NT2/D1 (cell line): ENCODE data around the gene NDUFA12.

Experiments
- DNase-seq: peaks from one replicate; pipeline ENCODE4 v3.0.0-alpha.2; 2011; ENCODE audit warnings: low read depth, low spot score
- H3K27me3 ChIP-seq: 2 replicates; pipeline ENCODE4 v1.6.0; 2011; ENCODE audit warnings: mild to moderate bottlenecking; ENCODE audit not compliant: insufficient read length, insufficient read depth
- H3K36me3 ChIP-seq: 2 replicates; pipeline ENCODE4 v1.6.1; 2011; ENCODE audit warnings: mild to moderate bottlenecking, low read length, mixed read lengths; ENCODE audit not compliant: insufficient read depth, insufficient read length
- H3K4me1 ChIP-seq: 2 replicates; pipeline ENCODE4 v1.5.1; 2011; ENCODE audit not compliant: insufficient read depth, insufficient read length
- H3K4me3 ChIP-seq: 2 replicates; pipeline ENCODE4 v1.5.1; 2011; ENCODE audit warnings: low read depth; ENCODE audit not compliant: insufficient read length
- H3K9ac ChIP-seq: 2 replicates; pipeline ENCODE4 v1.6.0; 2011; ENCODE audit warnings: low read depth; ENCODE audit not compliant: insufficient read length
- H3K9me3 ChIP-seq: 2 replicates; pipeline ENCODE4 v1.5.1; 2011; ENCODE audit warnings: mild to moderate bottlenecking, low read length; ENCODE audit not compliant: insufficient read depth
- SUZ12 ChIP-seq: IDR thresholded peaks from 2 replicates; pipeline ENCODE4 v1.6.1; 2011; ENCODE audit not compliant: insufficient read length, insufficient read depth; ENCODE audit errors: extremely low read depth
- YY1 ChIP-seq: IDR thresholded peaks from 2 replicates; pipeline ENCODE4 v1.6.1; 2011; ENCODE audit not compliant: insufficient read length, insufficient read depth
- ZNF274 ChIP-seq: IDR thresholded peaks from 2 replicates; pipeline ENCODE4 v1.6.1; 2011; ENCODE audit warnings: mild to moderate bottlenecking, low read depth, low read length

NDUFA12 gene

DNA sequence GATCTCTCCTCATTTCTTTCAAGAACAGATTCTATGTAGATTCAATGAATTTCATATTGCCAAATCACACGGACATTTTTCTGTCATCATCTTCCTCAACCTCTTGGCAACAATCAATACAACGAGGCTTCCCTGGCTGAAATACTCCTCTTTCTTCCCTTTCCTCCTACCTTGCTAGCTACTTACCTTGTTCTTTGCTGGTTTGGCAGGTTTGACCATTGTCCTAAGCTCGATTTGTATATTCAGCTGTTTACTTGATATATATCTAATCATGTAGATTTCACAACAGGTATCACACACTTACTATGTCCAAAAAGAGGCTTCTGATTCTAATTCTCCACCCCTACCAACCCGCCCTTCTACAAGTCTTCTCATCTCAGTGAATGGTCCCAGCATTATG lies 23.6 kb downstream of the NDUFA12 start:
- H3K36me3 ChIP-seq = peaks cover 18% of the 10 kb centered on the region
- H3K4me3 ChIP-seq = no peak overlapping the region
- H3K9me3 ChIP-seq = no peaks in the 10 kb centered on the region
- no peaks in the 10 kb centered on the region for H3K27me3 ChIP-seq
- H3K4me1 ChIP-seq = peaks cover 5% of the 10 kb centered on the region
- no peak overlapping the region for H3K9ac ChIP-seq
- TF ChIP-seq SUZ12 (no peak), ZNF274 (no peak), YY1 (no peak)
- no peak for DNase-seq

DNA sequence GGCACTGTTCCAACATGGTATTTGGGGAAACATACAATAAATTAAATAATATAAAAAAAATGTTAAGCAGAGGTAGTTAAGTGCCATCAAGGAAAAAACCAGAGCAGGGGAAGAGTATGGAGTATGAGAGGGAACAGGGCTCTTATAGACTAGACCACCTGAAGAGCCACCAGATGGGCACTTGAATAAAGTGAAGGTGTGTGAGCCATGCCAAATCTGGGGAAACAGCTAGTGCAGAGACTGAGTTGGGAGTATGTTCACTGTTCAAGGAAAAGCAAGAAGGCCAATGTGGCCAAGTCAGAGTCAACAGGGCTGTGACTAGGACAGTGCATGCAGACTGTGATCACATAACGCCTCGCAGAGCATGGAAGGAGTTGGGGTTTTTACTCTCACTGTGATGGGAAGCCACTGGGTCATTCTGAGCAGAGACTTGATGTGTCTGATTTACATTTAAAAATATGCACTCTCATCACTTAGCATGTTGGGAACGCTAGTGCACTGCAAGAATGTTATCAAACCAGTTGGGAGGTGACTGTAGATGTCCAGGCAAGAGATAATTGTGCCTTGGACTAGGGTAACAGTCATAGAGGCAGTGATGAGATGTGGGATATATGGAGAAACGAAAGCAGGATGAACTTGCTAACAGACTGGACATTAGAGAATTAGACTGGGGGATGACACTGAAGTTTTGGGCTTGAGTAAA lies 25.6 kb downstream of the NDUFA12 start:
- no peaks in the 10 kb centered on the region for H3K27me3 ChIP-seq
- no peak for DNase-seq
- no peaks in the 10 kb centered on the region for H3K9me3 ChIP-seq
- no peaks in the 10 kb centered on the region for H3K4me1 ChIP-seq
- TF ChIP-seq ZNF274 (no peak), SUZ12 (no peak), YY1 (no peak)
- peaks cover 18% of the 10 kb centered on the region for H3K36me3 ChIP-seq
- no peak overlapping the region for H3K9ac ChIP-seq
- no peak overlapping the region for H3K4me3 ChIP-seq

DNA sequence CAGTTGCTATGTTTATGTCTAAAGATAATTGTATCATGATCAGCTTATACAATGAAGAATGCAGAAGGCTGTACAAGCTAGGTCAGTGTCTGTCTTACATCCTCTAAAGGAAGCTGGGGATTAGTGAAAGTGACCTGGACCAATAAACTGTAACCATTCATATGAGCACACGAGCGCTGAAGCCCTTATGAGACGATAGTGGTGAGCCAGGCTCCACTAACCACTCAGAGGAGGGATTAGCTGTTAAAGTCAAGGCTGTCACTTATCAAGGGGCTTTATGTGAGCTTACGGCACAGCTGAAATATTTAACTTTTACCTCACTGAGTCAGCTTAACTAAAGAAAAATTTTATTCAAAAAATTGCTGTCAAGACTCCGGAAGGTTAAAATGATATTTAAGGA lies 30.3 kb downstream of the NDUFA12 start:
- Histone ChIP-seq H3K36me3 (peaks cover 26% of the 10 kb centered on the region), H3K4me3 (no peak overlapping the region), H3K4me1 (no peaks in the 10 kb centered on the region), H3K27me3 (no peaks in the 10 kb centered on the region), H3K9ac (no peak overlapping the region), H3K9me3 (no peaks in the 10 kb centered on the region)
- no peak for TF ChIP-seq ZNF274
- TF ChIP-seq SUZ12 = no peak
- TF ChIP-seq YY1 = no peak
- no peak for DNase-seq

DNA sequence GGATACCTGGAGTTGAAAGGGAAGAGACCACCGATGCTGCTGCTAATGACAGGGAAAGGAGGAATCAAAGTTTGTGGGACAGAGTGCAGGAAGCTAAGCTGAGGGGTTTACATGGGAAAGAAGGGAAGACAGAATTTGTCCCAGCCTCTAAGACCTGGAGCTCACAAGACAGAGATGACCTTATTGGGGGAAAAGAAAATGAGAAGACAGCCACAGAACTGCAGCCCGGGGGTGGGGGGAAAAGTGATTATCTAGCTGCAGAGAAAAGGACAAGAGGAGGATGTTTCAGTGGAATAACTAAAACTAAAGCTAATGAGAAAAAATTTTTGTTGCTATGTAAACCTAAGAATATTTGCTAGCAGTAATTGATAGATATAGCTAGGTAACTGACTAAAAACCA lies 30.7 kb downstream of the NDUFA12 start:
- H3K9ac ChIP-seq = no peak overlapping the region
- H3K4me3 ChIP-seq = no peak overlapping the region
- H3K27me3 ChIP-seq = no peaks in the 10 kb centered on the region
- no peak for TF ChIP-seq YY1
- TF ChIP-seq SUZ12 = no peak
- TF ChIP-seq ZNF274 = no peak
- no peak for DNase-seq
- H3K36me3 ChIP-seq = peaks cover 22% of the 10 kb centered on the region
- H3K4me1 ChIP-seq = no peaks in the 10 kb centered on the region
- no peaks in the 10 kb centered on the region for H3K9me3 ChIP-seq

DNA sequence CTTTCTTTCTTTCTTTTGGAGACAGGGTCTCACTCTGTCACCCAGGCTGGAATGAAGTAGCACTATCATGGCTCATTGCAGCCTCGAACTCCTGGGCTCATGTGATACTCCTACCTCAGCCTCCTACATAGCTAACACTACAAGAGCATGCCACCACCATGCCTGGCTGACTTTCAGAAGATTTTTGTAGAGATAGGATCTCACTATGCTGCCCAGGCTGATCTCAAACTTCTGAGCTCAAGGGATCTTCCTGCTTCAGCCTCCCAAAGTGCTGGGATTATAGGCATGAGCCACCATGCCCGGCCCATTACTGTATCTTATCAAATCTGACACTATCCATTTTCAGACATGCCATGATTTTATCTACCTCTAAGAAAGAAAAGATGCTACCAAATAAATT lies 31.6 kb downstream of the NDUFA12 start:
- no peaks in the 10 kb centered on the region for H3K9me3 ChIP-seq
- peaks cover 21% of the 10 kb centered on the region for H3K36me3 ChIP-seq
- TF ChIP-seq SUZ12 (no peak), ZNF274 (no peak), YY1 (no peak)
- H3K27me3 ChIP-seq = no peaks in the 10 kb centered on the region
- H3K4me1 ChIP-seq = no peaks in the 10 kb centered on the region
- H3K9ac ChIP-seq = no peak overlapping the region
- DNase-seq = no peak
- H3K4me3 ChIP-seq = no peak overlapping the region

DNA sequence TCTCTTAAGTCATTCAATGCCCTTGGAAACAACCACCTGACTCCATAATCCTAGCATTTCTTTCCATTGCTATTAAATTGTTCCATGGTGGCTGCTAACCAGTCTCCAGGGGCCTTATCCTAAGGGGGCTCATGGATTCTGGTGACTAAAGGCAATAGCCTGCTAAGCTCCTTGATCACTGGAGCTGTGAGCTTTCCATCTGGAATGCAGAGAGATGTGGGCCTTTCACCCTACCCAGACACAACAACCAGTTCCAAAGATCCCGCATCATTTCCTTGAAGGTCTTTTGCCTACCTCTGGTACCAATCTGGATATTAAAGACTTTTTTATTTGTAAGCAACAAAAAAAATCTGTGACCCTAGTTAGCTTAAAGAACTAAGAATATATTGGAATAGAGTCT lies 32.9 kb downstream of the NDUFA12 start:
- no peaks in the 10 kb centered on the region for H3K9me3 ChIP-seq
- no peaks in the 10 kb centered on the region for H3K27me3 ChIP-seq
- no peak for DNase-seq
- no peak overlapping the region for H3K4me3 ChIP-seq
- peaks cover 19% of the 10 kb centered on the region for H3K36me3 ChIP-seq
- TF ChIP-seq SUZ12 = no peak
- no peaks in the 10 kb centered on the region for H3K4me1 ChIP-seq
- H3K9ac ChIP-seq = no peak overlapping the region

- Histone ChIP-seq H3K4me3 (no peak overlapping the region), H3K9me3 (no peaks in the 10 kb centered on the region), H3K9ac (no peak overlapping the region), H3K36me3 (peaks cover 19% of the 10 kb centered on the region), H3K4me1 (no peaks in the 10 kb centered on the region), H3K27me3 (no peaks in the 10 kb centered on the region)
- TF ChIP-seq ZNF274 (no peak), YY1 (no peak), SUZ12 (no peak)
- no peak for DNase-seq
Measured at GRCh38 chr12:94969424-94969823, 34.1 kb downstream of the NDUFA12 start.
